Activated T-helper 17 cell treated with anti-CD3 and anti-CD28 coated beads, Interleukin-2, amount 50 U/mL, for 72 hours (primary cell): Measurements from ENCODE around the gene SLC4A3. TPM values are rescaled to one million over a fixed set of nuclear protein-coding genes. Genes with fewer than 3 reads are reported as not detected.
A peak's percentile ranks its signal among the peaks of the same experiment; 100 is the strongest.

ENCODE experiments used
- ATAC-seq: fragments of 150-1000 bp; cut with Tn5 transposase; replicated peaks from 2 replicates; pipeline ENCODE4 v1.10.0; 2021; ENCODE audit warnings: mild to moderate bottlenecking, moderate library complexity
- H3K27ac Mint-ChIP-seq: one replicate; pipeline ENCODE4 v1.8.0; 2022; ENCODE audit warnings: mixed read lengths
- H3K27me3 Mint-ChIP-seq: one replicate; pipeline ENCODE4 v1.8.0; 2022; ENCODE audit warnings: mixed read lengths
- H3K36me3 Mint-ChIP-seq: one replicate; pipeline ENCODE4 v1.8.0; 2022; ENCODE audit warnings: low read depth, mild to moderate bottlenecking, mixed read lengths
- H3K4me1 Mint-ChIP-seq: one replicate; pipeline ENCODE4 v1.8.0; 2022; ENCODE audit warnings: mixed read lengths
- H3K4me3 Mint-ChIP-seq: one replicate; pipeline ENCODE4 v1.8.0; 2022; ENCODE audit warnings: mild to moderate bottlenecking, mixed read lengths
- H3K9me3 Mint-ChIP-seq: one replicate; pipeline ENCODE4 v1.8.0; 2022; ENCODE audit warnings: mixed read lengths
- total RNA-seq, 2 donors: library from RNA; stranded (reverse); gene quantifications; one replicate each; pipeline ENCODE4 v1.2.3, GENCODE V29; 2022

The SLC4A3 gene
- total RNA-seq, 2 donors from 2014 or later = not detected

- no peaks in the 10 kb centered on the region for H3K9me3 Mint-ChIP-seq
- no peaks in the 10 kb centered on the region for H3K36me3 Mint-ChIP-seq
- H3K4me3 Mint-ChIP-seq = no peak overlapping the region
- no peak overlapping the region for H3K27ac Mint-ChIP-seq
- no peak for ATAC-seq
- H3K4me1 Mint-ChIP-seq = no peaks in the 10 kb centered on the region
- H3K27me3 Mint-ChIP-seq = peaks cover 13% of the 10 kb centered on the region
Measured at GRCh38 chr2:219622472-219622871, 5.0 kb upstream of the SLC4A3 start.

- no peaks in the 10 kb centered on the region for H3K4me1 Mint-ChIP-seq
- H3K4me3 Mint-ChIP-seq = no peak overlapping the region
- no peaks in the 10 kb centered on the region for H3K36me3 Mint-ChIP-seq
- H3K27me3 Mint-ChIP-seq = peaks cover 21% of the 10 kb centered on the region
- no peak overlapping the region for H3K27ac Mint-ChIP-seq
- no peak for ATAC-seq
- no peaks in the 10 kb centered on the region for H3K9me3 Mint-ChIP-seq
Measured at GRCh38 chr2:219624565-219624964, 2.9 kb upstream of the SLC4A3 start.

- no peak for ATAC-seq
- no peaks in the 10 kb centered on the region for H3K9me3 Mint-ChIP-seq
- no peaks in the 10 kb centered on the region for H3K36me3 Mint-ChIP-seq
- no peak overlapping the region for H3K4me3 Mint-ChIP-seq
- no peaks in the 10 kb centered on the region for H3K4me1 Mint-ChIP-seq
- H3K27ac Mint-ChIP-seq = no peak overlapping the region
- H3K27me3 Mint-ChIP-seq = peaks cover 21% of the 10 kb centered on the region
Measured at GRCh38 chr2:219625179-219625578, 2.3 kb upstream of the SLC4A3 start.

GRCh38 chr2:219626540-219626939 is 890 bp upstream of the SLC4A3 start:
- Mint-ChIP-seq H3K27ac (no peak overlapping the region), H3K4me1 (no peaks in the 10 kb centered on the region), H3K27me3 (peaks cover 26% of the 10 kb centered on the region), H3K36me3 (no peaks in the 10 kb centered on the region), H3K9me3 (no peaks in the 10 kb centered on the region), H3K4me3 (peak overlapping the region; percentile 76)
- ATAC-seq = no peak

DNA sequence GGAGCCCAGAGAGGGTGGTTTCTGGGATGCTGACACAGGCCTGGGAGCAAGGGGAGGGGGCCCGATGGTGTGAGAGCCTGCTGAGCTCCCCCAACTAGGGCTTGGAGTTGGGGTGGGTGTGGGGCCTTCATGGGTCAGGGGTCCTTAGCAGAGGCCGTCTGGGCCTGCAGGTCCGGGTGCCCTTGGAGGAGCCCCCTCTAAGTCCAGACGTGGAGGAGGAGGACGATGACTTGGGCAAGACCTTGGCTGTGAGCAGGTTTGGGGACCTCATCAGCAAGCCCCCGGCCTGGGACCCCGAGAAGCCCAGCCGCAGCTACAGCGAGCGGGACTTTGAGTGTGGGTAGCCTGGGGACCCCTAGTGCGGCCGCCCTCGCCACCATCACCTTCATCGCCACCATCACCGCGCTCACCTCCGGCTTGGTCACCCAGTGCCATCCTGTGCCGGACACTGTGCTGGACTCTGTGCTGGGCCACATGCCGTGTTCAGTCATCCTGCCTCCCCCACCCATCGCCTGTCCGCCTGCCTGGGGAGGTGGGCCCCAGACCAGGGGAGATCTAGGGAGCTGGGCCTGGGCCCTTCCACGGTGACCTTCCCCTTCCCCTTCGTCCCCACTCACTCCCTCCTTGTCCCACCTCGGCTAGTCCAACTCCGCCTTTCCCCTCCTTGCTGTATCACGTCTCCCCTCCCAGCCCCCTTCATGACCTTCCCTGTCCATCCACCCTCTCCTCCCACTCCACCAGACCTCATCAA is 980 bp downstream of the SLC4A3 start:
- no peak overlapping the region for H3K27ac Mint-ChIP-seq
- no peaks in the 10 kb centered on the region for H3K9me3 Mint-ChIP-seq
- H3K4me1 Mint-ChIP-seq = no peaks in the 10 kb centered on the region
- H3K27me3 Mint-ChIP-seq = peaks cover 29% of the 10 kb centered on the region
- no peak for ATAC-seq
- H3K36me3 Mint-ChIP-seq = no peaks in the 10 kb centered on the region
- H3K4me3 Mint-ChIP-seq = no peak overlapping the region

DNA sequence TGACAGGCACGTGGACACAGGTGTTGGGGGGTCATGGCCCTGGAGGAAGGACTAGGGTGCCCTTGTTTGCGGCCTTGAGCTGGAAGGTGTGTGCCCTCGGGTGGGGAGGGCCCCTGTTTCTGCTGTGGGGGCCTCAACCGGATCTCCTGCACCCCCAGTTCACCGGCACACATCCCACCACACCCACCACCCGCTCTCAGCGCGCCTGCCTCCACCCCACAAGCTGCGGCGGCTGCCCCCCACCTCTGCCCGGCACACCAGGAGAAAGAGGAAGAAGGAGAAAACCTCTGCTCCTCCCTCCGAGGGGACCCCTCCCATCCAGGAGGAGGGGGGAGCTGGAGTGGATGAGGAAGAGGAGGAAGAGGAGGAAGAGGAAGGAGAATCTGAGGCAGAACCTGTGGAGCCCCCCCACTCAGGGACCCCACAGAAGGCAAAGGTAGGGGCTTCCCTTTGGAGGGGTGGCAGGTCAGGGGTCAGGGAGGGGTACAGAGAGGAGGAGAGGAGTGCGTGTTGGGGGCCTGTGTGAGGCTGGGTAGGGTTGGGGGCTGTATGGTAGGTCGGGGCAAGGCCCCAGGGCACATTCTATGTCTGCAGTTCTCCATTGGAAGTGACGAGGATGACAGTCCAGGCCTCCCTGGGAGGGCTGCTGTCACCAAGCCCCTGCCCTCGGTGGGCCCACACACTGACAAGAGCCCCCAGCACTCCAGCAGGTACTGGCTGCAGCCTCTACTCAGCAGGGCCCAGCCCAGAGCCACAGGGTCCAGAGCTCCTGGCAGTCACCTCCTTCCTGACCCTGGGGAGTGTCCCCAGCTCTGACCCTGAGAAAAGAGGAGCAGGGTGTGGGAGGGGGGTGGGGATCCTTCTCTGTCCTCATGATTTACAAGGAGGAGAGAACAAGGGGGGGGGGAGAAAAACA is 1.8 kb downstream of the SLC4A3 start:
- no peak overlapping the region for H3K4me3 Mint-ChIP-seq

GRCh38 chr2:219629976-219630695 is 2.7 kb downstream of the SLC4A3 start:
- peaks cover 26% of the 10 kb centered on the region for H3K27me3 Mint-ChIP-seq
- H3K4me1 Mint-ChIP-seq = no peaks in the 10 kb centered on the region
- no peak overlapping the region for H3K4me3 Mint-ChIP-seq
- H3K9me3 Mint-ChIP-seq = no peaks in the 10 kb centered on the region
- H3K27ac Mint-ChIP-seq = no peak overlapping the region
- H3K36me3 Mint-ChIP-seq = no peaks in the 10 kb centered on the region
- no peak for ATAC-seq

More for the DNA sequence above, 1.8 kb downstream of the SLC4A3 start:
- no peak for ATAC-seq
- no peaks in the 10 kb centered on the region for H3K36me3 Mint-ChIP-seq
- no peaks in the 10 kb centered on the region for H3K9me3 Mint-ChIP-seq
- H3K27ac Mint-ChIP-seq = no peak overlapping the region
- peaks cover 29% of the 10 kb centered on the region for H3K27me3 Mint-ChIP-seq
- H3K4me1 Mint-ChIP-seq = no peaks in the 10 kb centered on the region

DNA sequence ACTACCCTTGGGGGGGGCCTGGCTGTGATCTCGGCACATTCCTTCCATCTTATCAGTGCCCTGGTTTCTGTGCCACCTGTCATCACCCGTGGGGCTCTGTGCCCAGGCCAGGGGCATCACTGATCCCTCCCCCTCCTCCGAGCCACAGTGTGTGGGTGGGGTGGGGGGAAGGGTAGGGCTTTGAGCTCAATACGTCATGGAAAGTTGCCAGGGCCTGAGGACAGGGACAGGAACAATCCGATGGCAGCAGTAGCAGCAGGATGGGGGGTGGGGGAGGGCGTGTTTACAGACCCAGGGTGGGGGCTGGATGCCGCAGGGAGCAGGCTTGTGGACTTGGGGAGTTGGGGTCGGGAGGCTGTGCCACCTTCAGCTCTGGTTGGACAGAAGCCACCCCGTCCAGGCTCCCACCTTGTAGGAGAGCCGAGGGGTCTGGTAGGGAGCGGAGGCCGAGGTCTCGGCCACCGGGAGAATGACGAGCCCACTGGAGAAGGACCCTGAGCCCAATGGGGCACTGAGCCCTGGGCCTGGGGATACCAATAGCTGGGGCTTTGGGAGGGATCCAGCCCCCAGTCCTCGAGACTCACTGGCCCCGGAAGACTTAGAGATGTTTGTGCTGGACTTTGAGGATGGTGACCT is 3.5 kb downstream of the SLC4A3 start:
- H3K9me3 Mint-ChIP-seq = no peaks in the 10 kb centered on the region

DNA sequence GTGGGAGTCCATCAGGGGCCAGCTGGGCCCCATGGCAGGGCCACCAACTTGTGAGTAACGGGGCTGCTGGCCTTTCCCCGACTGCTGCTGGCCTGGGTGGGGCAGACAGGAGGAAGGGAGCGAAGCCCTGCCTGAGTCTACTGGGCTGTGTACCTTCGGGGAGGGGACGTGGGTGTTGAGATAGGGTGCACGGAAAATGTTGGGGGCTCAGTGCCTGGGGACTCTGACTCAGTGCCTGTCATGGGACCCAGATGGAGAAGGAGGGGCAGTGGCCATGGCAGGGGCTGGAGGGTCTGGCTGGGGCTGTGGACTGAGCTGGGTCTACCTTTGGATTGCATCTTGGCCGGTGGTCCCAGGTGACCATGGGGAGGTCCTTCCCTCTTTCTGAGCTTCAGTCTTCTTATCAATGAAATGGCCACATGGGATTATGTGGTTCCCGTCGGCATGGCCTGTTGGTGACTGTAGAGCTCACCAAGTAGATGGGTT is 4.0 kb downstream of the SLC4A3 start:
- ATAC-seq = no peak
- no peaks in the 10 kb centered on the region for H3K9me3 Mint-ChIP-seq
- H3K4me3 Mint-ChIP-seq = no peak overlapping the region
- H3K27ac Mint-ChIP-seq = no peak overlapping the region
- H3K36me3 Mint-ChIP-seq = no peaks in the 10 kb centered on the region
- peaks cover 22% of the 10 kb centered on the region for H3K27me3 Mint-ChIP-seq
- no peaks in the 10 kb centered on the region for H3K4me1 Mint-ChIP-seq

More for the DNA sequence above, 3.5 kb downstream of the SLC4A3 start:
- H3K4me3 Mint-ChIP-seq = no peak overlapping the region
- H3K27me3 Mint-ChIP-seq = peaks cover 26% of the 10 kb centered on the region
- no peaks in the 10 kb centered on the region for H3K4me1 Mint-ChIP-seq
- H3K27ac Mint-ChIP-seq = no peak overlapping the region
- H3K36me3 Mint-ChIP-seq = no peaks in the 10 kb centered on the region
- no peak for ATAC-seq

DNA sequence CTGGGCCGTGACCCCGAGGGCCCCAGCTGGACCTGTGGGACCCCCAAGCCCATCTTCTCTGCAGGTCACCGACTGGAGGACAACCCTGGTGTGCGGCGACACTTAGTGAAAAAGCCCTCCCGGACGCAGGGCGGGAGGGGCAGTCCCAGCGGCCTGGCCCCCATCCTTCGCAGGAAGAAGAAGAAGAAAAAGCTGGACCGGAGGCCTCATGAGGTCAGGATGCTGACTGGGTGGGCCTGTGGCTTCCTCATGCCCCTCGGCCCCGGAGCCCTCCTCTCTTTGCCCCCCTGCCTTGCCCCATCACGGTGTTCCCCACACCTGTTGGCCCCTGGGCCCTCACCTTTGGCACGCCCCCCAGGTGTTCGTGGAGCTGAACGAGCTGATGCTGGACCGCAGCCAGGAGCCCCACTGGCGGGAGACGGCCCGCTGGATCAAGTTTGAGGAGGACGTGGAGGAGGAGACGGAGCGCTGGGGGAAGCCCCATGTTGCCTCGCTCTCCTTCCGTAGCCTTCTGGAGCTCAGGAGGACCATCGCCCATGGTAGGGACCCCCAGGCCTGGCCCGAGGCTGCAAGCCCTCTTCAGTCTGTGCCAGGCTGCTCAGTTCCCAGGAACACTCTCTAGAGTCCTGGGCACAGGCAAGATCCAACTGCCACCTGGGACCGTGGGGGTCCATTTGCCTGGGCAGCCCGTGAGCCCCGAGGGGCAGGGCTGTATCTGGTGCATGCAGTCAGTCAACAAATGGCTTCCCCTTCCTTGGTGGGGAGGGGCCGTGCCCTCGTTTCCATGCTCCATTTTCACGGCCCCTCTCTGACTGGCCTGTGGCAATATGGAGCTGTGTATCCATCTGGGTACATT is 4.7 kb downstream of the SLC4A3 start:
- Mint-ChIP-seq H3K9me3 (no peaks in the 10 kb centered on the region), H3K4me3 (no peak overlapping the region), H3K27ac (no peak overlapping the region), H3K4me1 (no peaks in the 10 kb centered on the region), H3K36me3 (no peaks in the 10 kb centered on the region), H3K27me3 (peaks cover 19% of the 10 kb centered on the region)
- no peak for ATAC-seq

GRCh38 chr2:219632760-219633105 is 5.3 kb downstream of the SLC4A3 start:
- H3K9me3 Mint-ChIP-seq = no peaks in the 10 kb centered on the region
- no peak for ATAC-seq
- H3K27me3 Mint-ChIP-seq = peaks cover 21% of the 10 kb centered on the region
- no peak overlapping the region for H3K4me3 Mint-ChIP-seq
- H3K27ac Mint-ChIP-seq = no peak overlapping the region
- H3K36me3 Mint-ChIP-seq = no peaks in the 10 kb centered on the region
- no peaks in the 10 kb centered on the region for H3K4me1 Mint-ChIP-seq

GRCh38 chr2:219633276-219634065 is 6.0 kb downstream of the SLC4A3 start:
- Mint-ChIP-seq H3K27me3 (peaks cover 21% of the 10 kb centered on the region), H3K27ac (no peak overlapping the region), H3K36me3 (no peaks in the 10 kb centered on the region), H3K4me3 (no peak overlapping the region), H3K9me3 (no peaks in the 10 kb centered on the region), H3K4me1 (no peaks in the 10 kb centered on the region)
- ATAC-seq = no peak
